ENCODE data around the gene STEAP1.
"Not testable (repeated sequence)": the region's sequence is repeated elsewhere in the genome, so short reads cannot be mapped to it uniquely, and the experiment has no call there.

STEAP1 gene

GRCh38 chr7:90172624-90173023 lies 18.4 kb downstream of the STEAP1 start:
- intact Hi-C loops (cut with DNase I): no loop called here
- no peak for DNase-seq

DNA sequence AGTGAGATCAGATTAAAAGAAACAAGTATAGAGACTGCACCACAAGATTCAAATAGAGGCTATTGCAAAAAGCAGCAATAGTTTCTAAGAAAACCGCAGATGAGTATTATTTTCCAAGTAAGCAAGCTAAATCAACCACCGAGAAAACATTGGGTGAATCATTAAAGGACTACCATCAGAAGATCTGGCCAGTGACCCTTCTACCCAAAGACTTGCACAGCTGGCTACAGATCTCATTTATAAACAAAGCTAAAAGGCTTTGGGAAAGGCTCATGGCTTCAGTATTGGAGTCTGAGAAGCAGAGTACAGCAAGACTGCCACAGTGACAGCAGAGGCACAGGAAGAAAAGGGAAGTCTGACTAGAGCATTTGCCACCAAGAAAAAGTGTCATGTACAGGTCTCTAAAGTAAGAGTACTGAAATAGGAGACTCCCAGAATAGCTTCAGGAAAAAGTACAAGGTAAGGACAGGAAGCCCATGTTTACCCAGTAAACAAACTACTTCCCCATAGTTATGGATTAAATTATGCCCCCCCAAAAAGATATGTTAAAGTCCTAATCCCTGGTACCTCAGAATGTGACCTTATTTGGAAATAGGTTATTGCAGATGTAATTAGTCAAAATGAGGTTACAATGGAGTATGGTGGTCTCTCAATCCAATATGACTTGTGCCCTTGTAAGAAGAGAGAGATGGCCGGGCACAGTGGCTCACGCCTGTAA lies 19.0 kb downstream of the STEAP1 start:
- intact Hi-C loops (cut with DNase I): no loop called here
- DNase-seq: no peak

- DNase-seq: peak in 3 of 10 donors; percentile 53 to 66 (median 58)
- intact Hi-C loops (cut with DNase I): no loop called here
Observed at GRCh38 chr7:90175667-90176066, 21.4 kb downstream of the STEAP1 start.

- intact Hi-C loops (cut with DNase I): no loop called here
Observed at GRCh38 chr7:90176195-90176594, 21.9 kb downstream of the STEAP1 start.

DNA sequence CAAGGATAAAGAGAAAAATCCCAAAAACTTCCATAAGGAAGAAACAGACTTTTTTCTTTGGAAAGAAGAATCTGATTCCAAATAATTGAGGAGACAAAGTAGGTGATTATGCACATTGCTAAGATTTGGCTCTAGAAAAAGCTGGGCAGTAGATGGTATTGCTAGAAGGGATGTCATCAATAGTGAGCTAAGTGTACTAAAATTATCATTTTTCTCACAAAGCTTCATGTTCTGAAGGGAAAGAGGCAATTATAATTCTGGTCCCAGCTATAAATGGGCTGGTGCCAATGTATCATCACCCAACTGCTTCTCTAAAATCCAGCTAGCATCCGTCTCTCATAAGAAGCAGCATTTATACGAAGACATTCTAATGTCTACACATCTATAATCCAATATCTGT lies 23.9 kb downstream of the STEAP1 start:
- intact Hi-C loops (cut with DNase I): no loop called here
- no peak for DNase-seq

More at GRCh38 chr7:90176195-90176594, 21.9 kb downstream of the STEAP1 start:
- DNase-seq: no peak

GRCh38 chr7:90178679-90179278 lies 24.5 kb downstream of the STEAP1 start:
- DNase-seq: peak in 1 of 10 donors; percentile 62
- intact Hi-C loops (cut with DNase I): no loop called here

DNA sequence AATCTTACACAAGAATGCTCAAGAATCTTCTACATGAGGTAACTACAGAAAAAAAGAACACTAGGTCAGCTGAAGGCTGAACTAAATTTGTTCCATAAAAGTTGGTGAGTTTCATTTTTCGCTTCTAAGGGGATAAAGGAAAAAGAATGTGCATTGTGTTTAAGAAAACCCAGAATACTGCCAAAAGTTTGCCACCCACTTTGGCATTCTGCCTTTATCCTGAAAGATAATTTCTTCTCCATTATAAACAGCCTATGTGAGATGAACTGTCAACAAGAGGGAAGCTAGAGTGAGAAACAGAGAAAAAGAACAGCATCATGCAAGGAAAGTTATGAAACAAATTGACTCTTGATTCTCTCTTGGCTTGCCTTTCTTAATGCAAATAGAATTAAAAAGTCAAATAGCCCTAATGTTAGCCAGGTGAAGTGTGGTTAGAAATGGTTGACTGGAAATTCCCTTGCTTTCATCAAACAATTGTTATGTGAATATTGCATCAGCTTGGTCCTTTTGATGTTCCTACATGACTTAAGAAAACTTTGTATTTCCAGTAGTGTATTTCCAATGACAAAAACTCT lies 25.8 kb downstream of the STEAP1 start:
- DNase-seq: no peak
- intact Hi-C loops (cut with DNase I): no loop called here

GRCh38 chr7:90180649-90181048 lies 26.4 kb downstream of the STEAP1 start:
- intact Hi-C loops (cut with DNase I): no loop called here
- DNase-seq: no peak

- DNase-seq: no peak
- intact Hi-C loops (cut with DNase I): no loop called here
Observed at GRCh38 chr7:90181485-90181884, 27.2 kb downstream of the STEAP1 start.

- DNase-seq; intact Hi-C loops (cut with DNase I): not testable (repeated sequence)
Observed at GRCh38 chr7:90186290-90186689, 32.0 kb downstream of the STEAP1 start.

DNA sequence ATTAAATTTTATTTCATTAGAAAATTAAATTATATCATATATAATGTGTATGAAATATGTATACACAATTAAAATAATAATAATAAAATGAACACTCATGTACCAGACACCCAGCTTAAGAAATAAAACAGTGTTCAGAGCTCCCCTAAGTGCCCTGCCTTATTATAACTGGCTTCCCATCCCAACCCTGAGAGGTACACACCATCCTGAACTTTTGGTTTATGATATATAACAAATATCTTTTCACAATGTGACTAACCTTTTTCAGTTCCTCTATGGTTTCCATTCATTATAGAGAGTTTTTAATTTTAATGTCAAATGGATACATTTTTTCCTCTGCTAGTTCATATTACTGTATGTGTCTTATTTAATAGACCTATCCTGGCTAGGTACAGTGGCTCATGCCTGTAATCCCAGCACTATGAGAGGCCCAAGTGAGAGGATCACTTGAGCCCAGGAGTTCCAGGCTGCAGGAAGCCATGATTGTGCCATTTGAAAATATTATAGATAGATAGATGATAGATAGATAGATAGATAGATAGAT lies 33.3 kb downstream of the STEAP1 start:
- no peak for DNase-seq
- intact Hi-C loops (cut with DNase I): no loop called here

DNA sequence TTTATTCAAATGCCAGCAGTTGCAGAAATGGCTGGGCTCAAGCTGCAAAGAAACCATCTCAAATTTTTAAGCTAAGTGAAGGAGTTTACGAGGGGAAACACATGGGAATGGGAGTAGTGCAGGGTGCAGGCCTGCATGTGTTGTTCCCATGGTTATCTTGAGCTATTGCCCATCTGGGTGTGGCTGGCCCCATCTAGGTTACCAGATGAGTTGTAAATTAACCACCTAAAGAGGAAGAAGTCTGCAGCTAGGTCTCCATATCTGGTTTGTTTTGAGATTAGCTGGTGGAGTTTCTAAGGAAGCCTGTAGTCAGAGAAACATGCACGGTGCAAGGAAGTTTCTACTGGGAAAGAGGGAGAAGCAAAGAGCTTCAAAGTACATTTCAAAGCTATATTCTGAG lies 34.0 kb downstream of the STEAP1 start:
- DNase-seq: no peak
- intact Hi-C loops (cut with DNase I): no loop called here

GRCh38 chr7:90190995-90191394 lies 36.7 kb downstream of the STEAP1 start:
- no peak for DNase-seq
- intact Hi-C loops (cut with DNase I): no loop called here

DNA sequence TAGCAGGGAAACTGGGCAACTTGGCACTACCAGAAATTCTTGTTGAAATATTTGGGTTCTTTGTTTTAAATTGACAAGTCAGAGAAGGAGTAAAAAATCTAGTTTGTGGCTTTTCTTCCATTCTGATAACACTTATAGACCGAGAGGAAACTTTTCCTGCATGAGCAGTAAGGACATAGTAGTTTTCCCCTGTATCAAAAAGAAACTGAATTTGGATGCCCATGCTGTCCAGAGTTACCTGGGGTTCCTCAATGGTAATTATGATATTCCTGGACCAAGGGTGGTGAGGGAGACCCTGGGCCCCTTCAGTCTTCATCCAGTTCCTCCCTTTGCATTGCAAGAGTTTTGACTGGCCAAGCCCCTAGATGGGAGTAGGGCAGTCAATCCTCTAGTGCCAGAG lies 37.4 kb downstream of the STEAP1 start:
- no peak for DNase-seq
- intact Hi-C loops (cut with DNase I): no loop called here

- DNase-seq: no peak
Observed at GRCh38 chr7:90192876-90193750, 38.8 kb downstream of the STEAP1 start.

GRCh38 chr7:90194911-90195809 lies 40.9 kb downstream of the STEAP1 start:
- DNase-seq: no peak
- intact Hi-C loops (cut with DNase I): no loop called here

More at GRCh38 chr7:90192876-90193750, 38.8 kb downstream of the STEAP1 start:
- intact Hi-C loops (cut with DNase I): no loop called here

DNA sequence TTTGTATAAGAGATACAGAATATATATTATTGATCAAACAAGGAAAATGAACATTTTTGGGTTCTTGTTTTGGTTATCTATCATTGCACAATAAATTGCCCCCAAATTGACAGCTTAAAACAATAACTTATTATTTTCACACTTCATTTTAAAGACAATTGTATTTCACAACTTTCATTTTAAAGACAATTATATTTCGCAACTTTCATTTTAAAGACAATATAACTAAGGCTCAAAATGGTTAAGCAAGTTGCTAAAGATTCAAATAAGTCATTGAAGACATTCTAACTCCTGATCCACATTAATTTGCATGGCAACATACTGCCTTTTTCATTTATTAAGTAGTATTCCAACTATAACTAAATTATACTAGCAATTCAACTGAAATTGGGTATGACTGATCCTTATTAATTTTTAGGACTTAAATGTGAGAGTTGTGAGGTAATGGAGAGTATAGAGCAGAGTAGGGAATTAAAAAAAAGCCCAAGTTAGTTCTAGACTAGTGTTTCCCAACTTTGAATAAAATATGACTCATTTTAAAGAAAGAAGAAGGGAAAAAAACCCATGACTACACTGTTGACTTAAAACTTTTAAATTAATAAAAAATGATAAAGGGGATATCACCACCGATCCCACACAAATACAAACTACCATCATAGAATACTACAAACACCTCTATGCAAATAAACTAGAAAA lies 47.4 kb downstream of the STEAP1 start:
- no peak for DNase-seq
- intact Hi-C loops (cut with DNase I): no loop called here

- intact Hi-C loops (cut with DNase I): no loop called here
- no peak for DNase-seq
Observed at GRCh38 chr7:90207956-90208355, 53.7 kb downstream of the STEAP1 start.

GRCh38 chr7:90209776-90210175 lies 55.5 kb downstream of the STEAP1 start:
- intact Hi-C loops (cut with DNase I): loop anchor here (10.0 kb wide), 1 partner anchor 55 kb away; the partner anchor contains the start of gene STEAP1
- no peak for DNase-seq
